ENCODE data around the gene SUSD5.

GRCh38 chr3:33145221-33145900 is 73.2 kb downstream of the SUSD5 start:
- TF ChIP-seq POLR2A (IDR thresholded peaks at IDR 0.05; ENCODE audit: insufficient read depth in 1 of 2, low read depth in 2 of 2, low read length in 2 of 2) (no peak), SMARCE1 (IDR thresholded peaks at IDR 0.05; ENCODE audit: borderline replicate concordance) (no peak), FOXJ3 (CRISPR knock-in tag; IDR thresholded peaks at IDR 0.05; ENCODE audit: borderline replicate concordance) (no peak), HMGA1 (CRISPR knock-in tag; conservative IDR thresholded peaks at IDR 0.05) (no peak), TAF1 (CRISPR knock-in tag; IDR thresholded peaks at IDR 0.05) (no peak), RARA (CRISPR knock-in tag; IDR thresholded peaks at IDR 0.05) (no peak), TBX3 (IDR thresholded peaks at IDR 0.05; ENCODE audit: borderline replicate concordance) (no peak), SIN3A (IDR thresholded peaks at IDR 0.05; ENCODE audit: borderline replicate concordance, low read depth, low read length) (no peak)
- TF ChIP-seq, protein P1, sequence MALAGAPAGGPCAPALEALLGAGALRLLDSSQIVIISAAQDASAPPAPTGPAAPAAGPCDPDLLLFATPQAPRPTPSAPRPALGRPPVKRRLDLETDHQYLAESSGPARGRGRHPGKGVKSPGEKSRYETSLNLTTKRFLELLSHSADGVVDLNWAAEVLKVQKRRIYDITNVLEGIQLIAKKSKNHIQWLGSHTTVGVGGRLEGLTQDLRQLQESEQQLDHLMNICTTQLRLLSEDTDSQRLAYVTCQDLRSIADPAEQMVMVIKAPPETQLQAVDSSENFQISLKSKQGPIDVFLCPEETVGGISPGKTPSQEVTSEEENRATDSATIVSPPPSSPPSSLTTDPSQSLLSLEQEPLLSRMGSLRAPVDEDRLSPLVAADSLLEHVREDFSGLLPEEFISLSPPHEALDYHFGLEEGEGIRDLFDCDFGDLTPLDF (CRISPR knock-in tag; IDR thresholded peaks at IDR 0.05): no peak
